HL-60 (cell line): ENCODE results near the gene SYVN1.

Experiments
- DNase-seq, 2 experiments: peaks; one replicate each; pipeline ENCODE4 v3.0.0-alpha.2; 2010 to 2020; ENCODE audit warnings: low read depth in 1 of 2, low spot score in 1 of 2
- H3K27ac ChIP-seq: fragments of 250-450 bp; sonication (Bioruptor Pico); replicated peaks from 2 replicates; pipeline ENCODE4 v1.5.1; 2020; ENCODE audit warnings: mild to moderate bottlenecking, moderate library complexity
- H3K27me3 ChIP-seq: fragments of 250-450 bp; sonication (Bioruptor Pico); 2 replicates; pipeline ENCODE4 v1.5.1; 2021; ENCODE audit warnings: mild to moderate bottlenecking, moderate library complexity; ENCODE audit not compliant: insufficient read depth, poor library complexity, severe bottlenecking
- H3K4me3 ChIP-seq: replicated peaks from 2 replicates; pipeline ENCODE4 v1.5.1; 2011; ENCODE audit warnings: mild to moderate bottlenecking, control low read depth, low read length; ENCODE audit not compliant: insufficient read depth
- CTCF ChIP-seq: IDR thresholded peaks from one replicate; pipeline ENCODE4 v1.5.1; 2011; ENCODE audit warnings: low read length, control low read depth, inconsistent platforms; ENCODE audit not compliant: insufficient read depth
- GABPA ChIP-seq: IDR thresholded peaks from 2 replicates; pipeline ENCODE4 v1.6.1; 2012; ENCODE audit warnings: low read depth
- POLR2AphosphoS5 ChIP-seq: IDR thresholded peaks from 2 replicates; pipeline ENCODE4 v1.6.1; 2012; ENCODE audit warnings: low read depth
- REST ChIP-seq: IDR thresholded peaks from 2 replicates; pipeline ENCODE4 v1.6.1; 2012; ENCODE audit warnings: low read depth; ENCODE audit not compliant: insufficient replicate concordance
- SPI1 ChIP-seq: IDR thresholded peaks from 2 replicates; pipeline ENCODE4 v1.6.1; 2012; ENCODE audit warnings: low read depth, mild to moderate bottlenecking, borderline replicate concordance

Gene SYVN1

GRCh38 chr11:65085446-65085845 is 48.9 kb downstream of the SYVN1 start:
- Histone ChIP-seq H3K4me3 (no peak overlapping the region), H3K27me3 (no peaks in the 10 kb centered on the region), H3K27ac (peak overlapping the region; percentile 97; the same call in 1 of the 2 replicates)
- no peak for DNase-seq
- TF ChIP-seq SPI1: peak; percentile 44; the same call in 1 of the 2 replicates
- no peak for TF ChIP-seq POLR2AphosphoS5

- Histone ChIP-seq H3K27me3 (no peaks in the 10 kb centered on the region), H3K27ac (peak overlapping the region; percentile 97), H3K4me3 (peak overlapping the region; percentile 90)
- TF ChIP-seq REST (no peak), CTCF (no peak), POLR2AphosphoS5 (no peak), GABPA (no peak), SPI1 (no peak)
- no peak for DNase-seq
Observed at GRCh38 chr11:65084598-65085375, 49.5 kb downstream of the SYVN1 start.

GRCh38 chr11:65083834-65084597 is 50.3 kb downstream of the SYVN1 start, which contains the start of the genes CDCA5 and ZFPL1:
Gene CDCA5 (minus strand): TSS chr11:65084040. CDS start chr11:65083978, 62 bp downstream.
Gene ZFPL1 (plus strand): TSS chr11:65084222. CDS start chr11:65084699, 477 bp downstream.
- DNase-seq: peak; percentile 95
- TF ChIP-seq GABPA (peak; percentile 93), SPI1 (peak; percentile 66; the same call in 1 of the 2 replicates), CTCF (no peak), POLR2AphosphoS5 (peak; percentile 89)
- peak within 1 kb of the TSS; percentile 97 for H3K27ac ChIP-seq
- H3K4me3 ChIP-seq: peak within 1 kb of the TSS; percentile 90
- no peaks in the 10 kb centered on the region for H3K27me3 ChIP-seq

GRCh38 chr11:65083134-65083833 is 51.0 kb downstream of the SYVN1 start:
- Histone ChIP-seq H3K27me3 (no peaks in the 10 kb centered on the region), H3K4me3 (peak overlapping the region; percentile 90), H3K27ac (peak overlapping the region; percentile 97)
- DNase-seq: no peak
- TF ChIP-seq CTCF (no peak), POLR2AphosphoS5 (no peak), REST (peak; percentile 36), SPI1 (no peak)
